Activated B cell treated with CpG ODN at 0.5 μM for 24 hours (primary cell): ENCODE results near the gene DMPK. TPM values are rescaled to one million over a fixed set of nuclear protein-coding genes. Genes with fewer than 3 reads are reported as not detected.
"Not testable (repeated sequence)": the region's sequence is repeated elsewhere in the genome, so short reads cannot be mapped to it uniquely, and the experiment has no call there.

Experiments used
- ATAC-seq: fragments of 200-7000 bp; cut with Tn5 transposase; one replicate; pipeline ENCODE4 v1.10.0; 2021; ENCODE audit warnings: low read depth, mild to moderate bottlenecking, moderate library complexity
- CTCF ChIA-PET: fragments of 350-600 bp; sonication (Branson Sonifier 250); formaldehyde crosslinking; loops from one replicate; lab custom pipeline; 2021; ENCODE audit warnings: antibody characterized with exemption; lab: Charles Lee
- POLR2A ChIA-PET: fragments of 350-600 bp; sonication (Branson Sonifier 250); formaldehyde crosslinking; loops from one replicate; lab custom pipeline; 2021; ENCODE audit warnings: antibody characterized with exemption; lab: Charles Lee
- DNase-seq: peaks from one replicate; pipeline ENCODE4 v3.0.0; 2022
- H3K27ac Mint-ChIP-seq: one replicate; pipeline ENCODE4 v1.8.0; 2020; ENCODE audit warnings: mixed read lengths
- H3K27me3 Mint-ChIP-seq: one replicate; pipeline ENCODE4 v1.8.0; 2021; ENCODE audit warnings: mixed read lengths
- H3K36me3 Mint-ChIP-seq: one replicate; pipeline ENCODE4 v1.8.0; 2021; ENCODE audit warnings: low read depth, mixed read lengths
- H3K4me1 Mint-ChIP-seq: one replicate; pipeline ENCODE4 v1.8.0; 2021; ENCODE audit warnings: mixed read lengths
- H3K4me3 Mint-ChIP-seq: one replicate; pipeline ENCODE4 v1.8.0; 2020; ENCODE audit warnings: mild to moderate bottlenecking, mixed read lengths
- H3K9me3 Mint-ChIP-seq: one replicate; pipeline ENCODE4 v1.8.0; 2020; ENCODE audit warnings: mixed read lengths
- CTCF ChIP-seq: fragments of 200-600 bp; IDR thresholded peaks from one replicate; pipeline ENCODE4 v1.8.0; 2022; ENCODE audit warnings: antibody characterized with exemption, mild to moderate bottlenecking
- intact Hi-C: fragments of 100-400 bp; cut with micrococcal nuclease; formaldehyde crosslinking; loops from one replicate; pipeline ENCODE4 v1.15.1; 2024
- total RNA-seq: library from RNA; stranded (reverse); gene quantifications from 2 replicates; pipeline ENCODE4 v1.2.3, GENCODE V29; 2022

Gene DMPK
- total RNA-seq, 1 donor from 2014 or later = 39.0 TPM

- intact Hi-C loops = no loop called here
- Mint-ChIP-seq H3K36me3 (no peaks in the 10 kb centered on the region), H3K27me3 (peaks cover 2% of the 10 kb centered on the region), H3K9me3 (no peaks in the 10 kb centered on the region), H3K4me1 (no peaks in the 10 kb centered on the region), H3K4me3 (no peak overlapping the region), H3K27ac (no peak overlapping the region)
- ChIA-PET CTCF (no interaction called here), POLR2A (no interaction called here)
- no peak for DNase-seq
- no peak for TF ChIP-seq CTCF
- no peak for ATAC-seq
Measured at GRCh38 chr19:45754323-45754722, 28.0 kb downstream of the DMPK start.

- ChIA-PET CTCF (no interaction called here), POLR2A (no interaction called here)
- H3K4me1 Mint-ChIP-seq = no peaks in the 10 kb centered on the region
- no peak for TF ChIP-seq CTCF
- intact Hi-C loops = no loop called here
- H3K9me3 Mint-ChIP-seq = no peaks in the 10 kb centered on the region
- H3K36me3 Mint-ChIP-seq = no peaks in the 10 kb centered on the region
- DNase-seq (no peak), ATAC-seq (no peak)
- no peak overlapping the region for H3K4me3 Mint-ChIP-seq
- H3K27ac Mint-ChIP-seq = no peak overlapping the region
- H3K27me3 Mint-ChIP-seq = peaks cover 2% of the 10 kb centered on the region
Measured at GRCh38 chr19:45753548-45753947, 28.7 kb downstream of the DMPK start.

GRCh38 chr19:45752639-45753038 lies 29.7 kb downstream of the DMPK start:
- Mint-ChIP-seq H3K27ac (no peak overlapping the region), H3K4me1 (no peaks in the 10 kb centered on the region), H3K36me3 (no peaks in the 10 kb centered on the region), H3K27me3 (peaks cover 2% of the 10 kb centered on the region), H3K9me3 (no peaks in the 10 kb centered on the region), H3K4me3 (no peak overlapping the region)
- intact Hi-C loops = no loop called here
- ATAC-seq (no peak), DNase-seq (no peak)
- TF ChIP-seq CTCF = no peak
- CTCF ChIA-PET = no interaction called here
- POLR2A ChIA-PET = interaction anchor here (0.6 to 0.8 kb wide), 2 partner anchors 16 to 70 kb away, joined by 3 to 4 read pairs; no protein-coding TSS in a partner anchor

- H3K4me3 Mint-ChIP-seq, intact Hi-C loops, POLR2A ChIA-PET, CTCF ChIA-PET, H3K9me3 Mint-ChIP-seq, ATAC-seq, H3K4me1 Mint-ChIP-seq, H3K27me3 Mint-ChIP-seq, H3K36me3 Mint-ChIP-seq, DNase-seq, H3K27ac Mint-ChIP-seq: not testable (repeated sequence)
Measured at GRCh38 chr19:45751483-45751882, 30.8 kb downstream of the DMPK start.

- Mint-ChIP-seq H3K4me3 (no peak overlapping the region), H3K36me3 (no peaks in the 10 kb centered on the region), H3K9me3 (no peaks in the 10 kb centered on the region), H3K27me3 (peaks cover 18% of the 10 kb centered on the region), H3K27ac (no peak overlapping the region), H3K4me1 (no peaks in the 10 kb centered on the region)
- intact Hi-C loops = no loop called here
- no peak for TF ChIP-seq CTCF
- ATAC-seq = no peak
- ChIA-PET POLR2A (no interaction called here), CTCF (no interaction called here)
- no peak for DNase-seq
Measured at GRCh38 chr19:45747513-45747912, 34.8 kb downstream of the DMPK start.

- no peaks in the 10 kb centered on the region for H3K36me3 Mint-ChIP-seq
- no peak overlapping the region for H3K4me3 Mint-ChIP-seq
- DNase-seq = no peak
- no peak for ATAC-seq
- H3K27ac Mint-ChIP-seq = no peak overlapping the region
- H3K9me3 Mint-ChIP-seq = no peaks in the 10 kb centered on the region
- POLR2A ChIA-PET = no interaction called here
- intact Hi-C loops = no loop called here
- CTCF ChIA-PET = no interaction called here
- H3K4me1 Mint-ChIP-seq = no peaks in the 10 kb centered on the region
- peaks cover 21% of the 10 kb centered on the region for H3K27me3 Mint-ChIP-seq
- TF ChIP-seq CTCF = no peak
Measured at GRCh38 chr19:45746866-45747265, 35.4 kb downstream of the DMPK start.
